Right lobe of liver (tissue), 6 donors: Measurements from ENCODE around the gene ABHD12. TPM values are rescaled to one million over a fixed set of nuclear protein-coding genes. Genes with fewer than 3 reads are reported as not detected.
A peak's percentile ranks its signal among the peaks of the same experiment; 100 is the strongest.

ENCODE experiments used
- ATAC-seq, 4 donors: fragments of 200-7000 bp; cut with Tn5 transposase; one replicate each; pipeline ENCODE4 v1.9.1; 2020; ENCODE audit warnings: mild to moderate bottlenecking in 4 of 4, moderate library complexity in 4 of 4
- DNase-seq, 3 donors: peaks; one replicate each; pipeline ENCODE4 v3.0.0-alpha.2; 2020
- H3K27ac ChIP-seq, 3 donors: fragments of 200-600 bp; one replicate each; pipeline ENCODE4 v1.8.0; 2022
- H3K27me3 ChIP-seq, 2 donors: fragments of 200-600 bp; one replicate each; pipeline ENCODE4 v1.8.0; 2022
- H3K36me3 ChIP-seq, 4 donors: fragments of 200-600 bp; sonication (generic) in 1 of 4; one replicate each; pipeline versions ENCODE4 v1.5.1 to v1.8.0; 2017 to 2022; ENCODE audit warnings: control low read depth in 1 of 4
- H3K4me1 ChIP-seq, 4 donors: fragments of 200-600 bp; sonication (generic) in 1 of 4; one replicate each; pipeline versions ENCODE4 v1.5.1 to v1.8.0; 2017 to 2022; ENCODE audit warnings: control low read depth in 1 of 4
- H3K4me3 ChIP-seq, 3 donors: fragments of 200-600 bp; one replicate each; pipeline ENCODE4 v1.8.0; 2022
- H3K9me3 ChIP-seq, 4 donors: fragments of 200-600 bp; sonication (generic) in 1 of 4; one replicate each; pipeline versions ENCODE4 v1.5.1 to v1.8.0; 2017 to 2022; ENCODE audit warnings: control low read depth in 1 of 4
- CTCF ChIP-seq, 4 donors: fragments of 200-600 bp in 3 of 4; fragments of 450-650 bp in 1 of 4; IDR thresholded peaks; one replicate each; pipeline versions ENCODE4 v1.5.1 to v1.8.0; 2016 to 2022; ENCODE audit warnings: antibody characterized with exemption in 4 of 4, mild to moderate bottlenecking in 2 of 4
- POLR2A ChIP-seq: fragments of 450-650 bp; IDR thresholded peaks from one replicate; pipeline ENCODE4 v1.6.1; 2017; ENCODE audit warnings: antibody characterized with exemption, mild to moderate bottlenecking
- WGBS: methylation state at CpG from one replicate; pipeline ENCODE4 v1.1.6; 2018; ENCODE audit warnings: low coverage, low lambda C conversion rate; ENCODE audit not compliant: insufficient coverage; ENCODE audit errors: missing lambda C conversion rate; 5-methylcytosine and 5-hydroxymethylcytosine counted together
- intact Hi-C, 2 donors: fragments of 100-400 bp; cut with DNase I; formaldehyde crosslinking; loops; one replicate each; pipeline versions ENCODE4 v1.11.2 to v1.14.1; 2022
- total RNA-seq, 6 experiments: library from RNA; depleted of rRNA in 2 of 6; stranded (reverse); fragments of >200 nt in 2 of 6; fragmentation: NEBNext Ultra II Directional in 3 of 6; extraction: Animal tissue kit (Norgen Biotek cat#: 25700) in 3 of 6; gene quantifications; one replicate each; pipeline versions ENCODE4 v1.1.0 to v1.2.4, GENCODE V29; 2016 to 2023
- donor health status: DM: no; HTN: yes; CAD: no.
- donor health status: DM: no; HTN: no; CAD: no.
- donor health status: DM: no; HTN: no; CAD: no.
- donor health status: DM: no; HTN: yes; CAD: no.
- donor health status: DM: no; HTN: yes; CAD: no.

The ABHD12 gene
- total RNA-seq, 6 experiments from 2014 or later: 16.1 to 23.6 (median 18.7) TPM

- Histone ChIP-seq H3K36me3 (peaks cover 0 to 4% (median 0%) of the 10 kb centered on the region in 4 donors), H3K9me3 (no peaks in the 10 kb centered on the region), H3K27ac (no peak overlapping the region), H3K4me3 (no peak overlapping the region), H3K27me3 (no peaks in the 10 kb centered on the region), H3K4me1 (no peaks in the 10 kb centered on the region)
- TF ChIP-seq POLR2A: no peak
- TF ChIP-seq CTCF (IDR thresholded peaks at IDR 0.05): no peak
- DNase-seq (peak; percentile 14 to 35 (median 31)), ATAC-seq (no peak)
- intact Hi-C loops: no loop called here
- 90% methylated on average over 11 of the region's 26 CpGs for WGBS
Observed at GRCh38 chr20:25285091-25285647, 105.5 kb downstream of the ABHD12 start.

GRCh38 chr20:25284131-25284601, 106.5 kb downstream of the ABHD12 start:
- Histone ChIP-seq H3K27me3 (no peaks in the 10 kb centered on the region), H3K27ac (no peak overlapping the region), H3K36me3 (peaks cover 0 to 4% (median 0%) of the 10 kb centered on the region in 4 donors), H3K4me1 (no peaks in the 10 kb centered on the region), H3K4me3 (no peak overlapping the region), H3K9me3 (no peaks in the 10 kb centered on the region)
- WGBS: 98% methylated on average over 6 of the region's 17 CpGs
- peak; percentile 9 to 39 (median 31) for DNase-seq
- no peak for TF ChIP-seq POLR2A
- intact Hi-C loops: no loop called here
- ATAC-seq: no peak

- H3K4me1 ChIP-seq: no peaks in the 10 kb centered on the region
- H3K27ac ChIP-seq: no peak overlapping the region
- DNase-seq (peak; percentile 13 to 38 (median 37)), ATAC-seq (peak in 1 of 4 donors; percentile 3)
- H3K27me3 ChIP-seq: no peaks in the 10 kb centered on the region
- no peak for TF ChIP-seq CTCF (IDR thresholded peaks at IDR 0.05)
- no peak for TF ChIP-seq POLR2A
- no peak overlapping the region for H3K4me3 ChIP-seq
- peaks cover 0 to 4% (median 0%) of the 10 kb centered on the region in 4 donors for H3K36me3 ChIP-seq
- 84% methylated on average over 7 of the region's 24 CpGs for WGBS
- intact Hi-C loops: no loop called here
- no peaks in the 10 kb centered on the region for H3K9me3 ChIP-seq
Observed at GRCh38 chr20:25283221-25283951, 107.2 kb downstream of the ABHD12 start.

- H3K36me3 ChIP-seq: peaks cover 0 to 4% (median 0%) of the 10 kb centered on the region in 4 donors
- no peak overlapping the region for H3K4me3 ChIP-seq
- no peaks in the 10 kb centered on the region for H3K9me3 ChIP-seq
- WGBS: 89% methylated on average over 8 of the region's 11 CpGs
- no peak overlapping the region for H3K27ac ChIP-seq
- H3K4me1 ChIP-seq: no peaks in the 10 kb centered on the region
- DNase-seq: peak; percentile 10 to 38 (median 26)
- no peak for ATAC-seq
- no peak for TF ChIP-seq POLR2A
- no peak for TF ChIP-seq CTCF (IDR thresholded peaks at IDR 0.05)
- no peaks in the 10 kb centered on the region for H3K27me3 ChIP-seq
- intact Hi-C loops: no loop called here
Observed at GRCh38 chr20:25282796-25283195, 107.8 kb downstream of the ABHD12 start.
